ENCODE data around the gene SORCS1.

DNA sequence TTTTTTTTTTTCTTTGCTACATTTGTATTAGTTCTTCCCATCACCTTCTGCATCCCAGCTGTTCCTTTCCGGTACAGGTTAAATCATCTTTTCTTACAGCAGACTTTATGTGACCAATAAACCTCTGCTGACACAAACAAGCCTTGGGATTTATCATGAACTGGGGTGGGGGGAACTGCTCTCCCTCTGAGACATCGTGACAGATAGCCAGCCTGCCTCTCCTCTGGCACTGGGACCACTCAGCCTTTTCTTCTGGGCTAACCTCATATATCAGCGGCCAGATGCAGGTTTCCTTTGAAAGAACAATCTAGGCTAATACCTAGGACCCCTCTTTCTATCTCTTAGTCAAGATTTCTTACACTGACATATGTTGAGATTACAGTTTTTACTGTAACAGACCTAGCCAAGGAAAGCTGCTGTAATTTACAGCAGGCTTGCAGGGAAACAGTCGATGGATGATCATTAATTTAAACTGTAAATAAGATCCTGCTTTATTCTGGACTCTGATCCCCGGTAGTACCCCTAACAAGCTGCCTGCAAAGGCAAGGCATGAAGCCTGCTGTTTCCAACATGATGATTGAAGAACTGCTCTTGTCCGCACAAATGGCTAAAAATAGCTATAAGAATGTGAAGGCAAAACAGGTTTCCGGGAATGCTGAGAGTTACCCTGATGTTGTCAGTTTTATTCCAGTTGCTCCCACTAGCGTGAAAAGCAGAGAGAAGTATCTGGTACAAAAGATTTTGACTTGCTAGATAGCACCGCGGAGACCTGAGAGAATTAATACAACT, 338.7 kb downstream of the SORCS1 start:
- TF ChIP-seq, protein P1, sequence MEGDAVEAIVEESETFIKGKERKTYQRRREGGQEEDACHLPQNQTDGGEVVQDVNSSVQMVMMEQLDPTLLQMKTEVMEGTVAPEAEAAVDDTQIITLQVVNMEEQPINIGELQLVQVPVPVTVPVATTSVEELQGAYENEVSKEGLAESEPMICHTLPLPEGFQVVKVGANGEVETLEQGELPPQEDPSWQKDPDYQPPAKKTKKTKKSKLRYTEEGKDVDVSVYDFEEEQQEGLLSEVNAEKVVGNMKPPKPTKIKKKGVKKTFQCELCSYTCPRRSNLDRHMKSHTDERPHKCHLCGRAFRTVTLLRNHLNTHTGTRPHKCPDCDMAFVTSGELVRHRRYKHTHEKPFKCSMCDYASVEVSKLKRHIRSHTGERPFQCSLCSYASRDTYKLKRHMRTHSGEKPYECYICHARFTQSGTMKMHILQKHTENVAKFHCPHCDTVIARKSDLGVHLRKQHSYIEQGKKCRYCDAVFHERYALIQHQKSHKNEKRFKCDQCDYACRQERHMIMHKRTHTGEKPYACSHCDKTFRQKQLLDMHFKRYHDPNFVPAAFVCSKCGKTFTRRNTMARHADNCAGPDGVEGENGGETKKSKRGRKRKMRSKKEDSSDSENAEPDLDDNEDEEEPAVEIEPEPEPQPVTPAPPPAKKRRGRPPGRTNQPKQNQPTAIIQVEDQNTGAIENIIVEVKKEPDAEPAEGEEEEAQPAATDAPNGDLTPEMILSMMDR (conservative IDR thresholded peaks at IDR 0.05; ENCODE audit: low read depth, low read length): no peak
- no peak for TF ChIP-seq EZH2 (IDR thresholded peaks at IDR 0.05; ENCODE audit: low read length, unreplicated experiment)
